Activated CD4-positive, alpha-beta T cell treated with anti-CD3 and anti-CD28 coated beads, Interleukin-2, Interleukin-6, amounts not matched to agents 100 ng/mL and 50 ng/mL, durations not matched to agents 16 hours and 8 hours (primary cell): ENCODE results near the gene CTPS2.
"Not testable (repeated sequence)": the region's sequence is repeated elsewhere in the genome, so short reads cannot be mapped to it uniquely, and the experiment has no call there.

ENCODE experiments used
- DNase-seq: peaks from one replicate; pipeline ENCODE4 v3.0.0-alpha.2; 2020

The CTPS2 gene

GRCh38 chrX:16712548-16713155 lies at the start of gene CTPS2:
Gene CTPS2, minus strand, starts transcription at chrX:16712669. Its CDS starts 9,767 bp downstream, at chrX:16702902.
- DNase-seq = peak; percentile 64

- not testable (repeated sequence) for DNase-seq
Observed at GRCh38 chrX:16761500-16761899, 49.0 kb upstream of the CTPS2 start.

GRCh38 chrX:16756724-16757123 lies 44.3 kb upstream of the CTPS2 start:
- DNase-seq = no peak

- no peak for DNase-seq
Observed at GRCh38 chrX:16754019-16754418, 41.5 kb upstream of the CTPS2 start.

GRCh38 chrX:16750136-16750535 lies 37.7 kb upstream of the CTPS2 start:
- no peak for DNase-seq

- no peak for DNase-seq
Observed at GRCh38 chrX:16748425-16748824, 36.0 kb upstream of the CTPS2 start.

GRCh38 chrX:16745659-16746058 lies 33.2 kb upstream of the CTPS2 start:
- no peak for DNase-seq

GRCh38 chrX:16745102-16745501 lies 32.6 kb upstream of the CTPS2 start:
- no peak for DNase-seq

GRCh38 chrX:16743604-16744325 lies 31.3 kb upstream of the CTPS2 start:
- no peak for DNase-seq

- DNase-seq = no peak
Observed at GRCh38 chrX:16739574-16739973, 27.1 kb upstream of the CTPS2 start.

GRCh38 chrX:16737024-16737423 lies 24.6 kb upstream of the CTPS2 start:
- DNase-seq = no peak

- DNase-seq = no peak
Observed at GRCh38 chrX:16733013-16733412, 20.5 kb upstream of the CTPS2 start.

GRCh38 chrX:16730450-16730849 lies 18.0 kb upstream of the CTPS2 start:
- DNase-seq = no peak

- no peak for DNase-seq
Observed at GRCh38 chrX:16727637-16728036, 15.2 kb upstream of the CTPS2 start.

- DNase-seq = not testable (repeated sequence)
Observed at GRCh38 chrX:16726347-16726988, 14.0 kb upstream of the CTPS2 start.

GRCh38 chrX:16725072-16725471 lies 12.6 kb upstream of the CTPS2 start:
- no peak for DNase-seq

GRCh38 chrX:16722481-16722880 lies 10.0 kb upstream of the CTPS2 start:
- DNase-seq = no peak

- DNase-seq = peak; percentile 97
Observed at GRCh38 chrX:16719334-16720084, 7.0 kb upstream of the CTPS2 start, which contains the start of gene SYAP1. Gene SYAP1, plus strand, starts transcription at chrX:16719612. Its CDS starts 113 bp downstream, at chrX:16719725.

- DNase-seq = no peak
Observed at GRCh38 chrX:16718824-16719333, 6.4 kb upstream of the CTPS2 start.

GRCh38 chrX:16716451-16716850 lies 4.0 kb upstream of the CTPS2 start:
- DNase-seq = not testable (repeated sequence)

- DNase-seq = not testable (repeated sequence)
Observed at GRCh38 chrX:16715638-16716037, 3.2 kb upstream of the CTPS2 start.

GRCh38 chrX:16714504-16714903 lies 2.0 kb upstream of the CTPS2 start:
- no peak for DNase-seq
